ENCODE data around the gene TBXA2R.

Gene TBXA2R

GRCh38 chr19:3550947-3551791, 55.5 kb downstream of the TBXA2R start:
- no peak for DNase-seq

GRCh38 chr19:3549816-3550215, 56.9 kb downstream of the TBXA2R start:
- DNase-seq = no peak

DNA sequence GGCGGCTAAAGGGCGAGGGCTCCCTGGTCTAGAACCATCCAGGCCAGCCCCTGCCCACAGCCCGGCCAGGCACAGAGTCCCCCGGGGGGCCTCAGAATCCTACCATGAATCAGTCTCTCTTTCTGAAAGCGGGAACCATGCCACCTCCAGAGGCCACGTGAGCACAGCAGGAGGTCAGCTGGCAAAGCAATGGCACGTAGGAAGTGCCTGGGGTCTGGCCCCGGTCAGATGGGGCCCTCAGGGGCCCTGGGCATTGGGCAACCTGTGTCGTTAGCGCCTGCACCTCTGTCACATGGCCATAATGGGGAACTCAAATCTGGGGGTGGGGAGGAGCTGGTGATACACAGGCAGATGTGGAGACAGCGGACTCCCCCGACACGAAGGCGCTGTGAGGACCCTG, 58.1 kb downstream of the TBXA2R start:
- no peak for DNase-seq

DNA sequence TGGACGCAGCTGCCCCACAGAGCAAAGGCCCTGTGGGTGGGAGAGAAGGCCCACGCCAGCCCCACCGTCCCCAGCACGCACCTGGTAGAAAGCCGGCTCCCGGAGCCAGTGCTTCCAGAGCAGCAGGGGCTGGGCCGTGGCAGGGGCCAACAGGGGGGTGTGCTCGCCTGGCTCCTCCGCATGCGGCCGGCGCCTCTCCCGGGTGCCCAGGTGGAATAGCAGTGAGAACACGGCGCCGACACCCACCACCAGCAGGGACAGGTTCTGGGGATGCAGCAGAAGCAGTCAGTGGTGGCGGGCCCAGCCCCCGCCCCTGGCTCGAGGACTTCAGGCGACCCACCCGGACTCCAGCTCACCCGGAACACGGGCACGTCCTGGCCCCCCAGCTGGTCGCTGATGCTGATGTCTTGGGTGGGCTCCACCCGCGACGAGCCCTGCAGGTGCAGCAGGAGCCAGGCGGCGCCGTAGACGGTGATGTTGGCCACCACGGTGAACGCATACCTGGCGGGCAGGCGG, 58.9 kb downstream of the TBXA2R start:
- no peak for DNase-seq

- peak; percentile 29 for DNase-seq
Observed at GRCh38 chr19:3547301-3547731, 59.4 kb downstream of the TBXA2R start.

DNA sequence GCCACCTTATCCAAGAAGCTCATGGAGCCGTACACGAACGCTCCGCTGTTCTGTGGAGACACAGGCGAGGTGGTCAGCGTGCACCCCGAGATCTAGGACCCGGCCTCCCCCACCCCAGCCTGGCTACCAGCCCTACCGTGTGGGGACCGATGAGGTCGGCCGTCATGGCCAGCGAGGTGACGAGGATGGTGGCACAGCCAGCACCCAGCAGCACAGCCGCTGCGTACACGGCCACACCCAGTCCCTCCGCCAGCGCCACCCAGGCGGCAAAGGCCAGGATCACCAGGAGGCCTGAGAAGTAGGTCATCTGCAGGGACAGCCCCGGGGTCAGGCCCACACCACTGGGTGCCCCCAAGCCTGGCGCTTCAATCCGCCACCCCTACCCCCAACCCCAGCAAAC, 60.6 kb downstream of the TBXA2R start:
- DNase-seq = no peak

DNA sequence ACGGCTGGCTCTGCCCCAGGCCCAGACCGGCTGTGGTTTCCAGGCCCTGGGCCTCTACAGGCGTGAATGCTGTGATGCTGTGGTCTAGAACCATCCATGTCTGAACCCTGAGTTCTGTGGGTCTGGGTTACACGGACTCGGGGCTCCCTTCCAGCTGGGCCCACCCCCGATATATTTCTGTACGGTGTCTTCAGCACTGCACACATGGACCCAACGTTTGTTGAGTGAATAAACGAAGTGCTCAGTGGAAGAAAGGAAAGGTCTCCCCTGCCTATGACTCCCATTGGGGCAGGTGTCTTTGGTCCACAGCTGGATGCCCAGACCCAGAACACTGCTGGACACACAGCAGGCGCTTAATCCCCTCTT, 61.0 kb downstream of the TBXA2R start:
- no peak for DNase-seq

GRCh38 chr19:3544742-3545668, 61.7 kb downstream of the TBXA2R start:
- peak; percentile 80 for DNase-seq
